Measurements from ENCODE around the gene SEMA3G. TPM values are rescaled to one million over a fixed set of nuclear protein-coding genes. Genes with fewer than 3 reads are reported as not detected.
A peak's percentile ranks its signal among the peaks of the same experiment; 100 is the strongest.

Gene SEMA3G
- total and polyA plus RNA-seq, 8 donors: under 0.01 to 9.6 (median 1.8) TPM

GRCh38 chr3:52435246-52436101 lies 9.4 kb downstream of the SEMA3G start:
- peaks cover 0 to 23% (median 15%) of the 10 kb centered on the region in 4 donors for H3K4me1 ChIP-seq
- H3K27ac ChIP-seq: no peak overlapping the region
- no peak for DNase-seq
- TF ChIP-seq EP300 (IDR thresholded peaks at IDR 0.05) (no peak), POLR2AphosphoS5 (IDR thresholded peaks at IDR 0.05) (no peak), CTCF (IDR thresholded peaks at IDR 0.05) (no peak), POLR2A (IDR thresholded peaks at IDR 0.05) (no peak)
- H3K27me3 ChIP-seq: no peaks in the 10 kb centered on the region
- no peaks in the 10 kb centered on the region for H3K9me3 ChIP-seq
- H3K4me3 ChIP-seq: no peak overlapping the region
- 92 to 94% (median 93%) methylated on average over 19 to 32 of the region's 32 CpGs for WGBS, 5 donors
- intact Hi-C loops (cut with DNase I; ENCODE audit: low total_unique reads): no loop called here
- H3K36me3 ChIP-seq: no peaks in the 10 kb centered on the region

GRCh38 chr3:52434491-52435115 lies 10.3 kb downstream of the SEMA3G start:
- Histone ChIP-seq H3K27ac (peak overlapping the region in 1 of 5 donors; percentile 8), H3K36me3 (no peaks in the 10 kb centered on the region), H3K9me3 (no peaks in the 10 kb centered on the region), H3K4me1 (peaks cover 0 to 23% (median 15%) of the 10 kb centered on the region in 4 donors), H3K4me3 (no peak overlapping the region), H3K27me3 (no peaks in the 10 kb centered on the region)
- intact Hi-C loops (cut with DNase I; ENCODE audit: low total_unique reads): no loop called here
- WGBS, 5 donors: 88 to 94% (median 91%) methylated on average over 7 to 9 of the region's 9 CpGs
- no peak for DNase-seq
- TF ChIP-seq EP300 (IDR thresholded peaks at IDR 0.05) (no peak), POLR2AphosphoS5 (IDR thresholded peaks at IDR 0.05) (no peak), CTCF (IDR thresholded peaks at IDR 0.05) (no peak), POLR2A (IDR thresholded peaks at IDR 0.05) (no peak)

- 86 to 96% (median 95%) methylated on average over 6 of the region's 6 CpGs for WGBS, 5 donors
These were observed 10.9 kb downstream of the SEMA3G start for GRCh38 chr3:52433996-52434479.

More at GRCh38 chr3:52433996-52434479, 10.9 kb downstream of the SEMA3G start:
- H3K4me3 ChIP-seq: no peak overlapping the region
- H3K27ac ChIP-seq: peak overlapping the region in 1 of 5 donors; percentile 8
- H3K27me3 ChIP-seq: no peaks in the 10 kb centered on the region
- TF ChIP-seq POLR2A (IDR thresholded peaks at IDR 0.05): no peak
- TF ChIP-seq EP300 (IDR thresholded peaks at IDR 0.05): no peak
- TF ChIP-seq POLR2AphosphoS5 (IDR thresholded peaks at IDR 0.05): no peak
- no peak for TF ChIP-seq CTCF (IDR thresholded peaks at IDR 0.05)
- H3K9me3 ChIP-seq: no peaks in the 10 kb centered on the region
- H3K4me1 ChIP-seq: peaks cover 0 to 23% (median 15%) of the 10 kb centered on the region in 4 donors
- no peaks in the 10 kb centered on the region for H3K36me3 ChIP-seq
- no peak for DNase-seq
- intact Hi-C loops (cut with DNase I; ENCODE audit: low total_unique reads): no loop called here

All from stomach (tissue), 9 donors.